MCF 10A (cell line): ENCODE measurements around the gene TSSK1B. TPM values are rescaled to one million over a fixed set of nuclear protein-coding genes. Genes with fewer than 3 reads are reported as not detected.

Source experiments
- BruUV-seq: library from RNA; stranded (reverse); fragments of 400-500 nt; replicated peaks from 2 replicates; lab custom pipeline; 2021; lab: Mats Ljungman, UMichigan
- CTCF ChIA-PET: fragments of 300-600 bp; sonication (Branson Sonifier 250); formaldehyde crosslinking; extraction: SDS; loops from one replicate; lab custom pipeline; 2021; ENCODE audit warnings: antibody characterized with exemption, inconsistent platforms; lab: Yijun Ruan, JAX
- POLR2A ChIA-PET: fragments of 300-600, 350-650 bp; sonication (Branson Sonifier 250); formaldehyde crosslinking; extraction: SDS; loops from one replicate; lab custom pipeline; 2020; ENCODE audit warnings: antibody characterized with exemption, inconsistent platforms; lab: Yijun Ruan, JAX
- DNase-seq: peaks from one replicate; pipeline ENCODE4 v3.0.0-alpha.2; 2018; ENCODE audit not compliant: unreplicated experiment
- H3K27ac Mint-ChIP-seq: one replicate; pipeline ENCODE4 v1.8.0; 2022; ENCODE audit warnings: mild to moderate bottlenecking, low read depth, mixed read lengths; ENCODE audit not compliant: unreplicated experiment
- H3K27me3 Mint-ChIP-seq: one replicate; pipeline ENCODE4 v1.8.0; 2022; ENCODE audit warnings: mixed read lengths; ENCODE audit not compliant: insufficient read depth, unreplicated experiment
- H3K36me3 Mint-ChIP-seq: one replicate; pipeline ENCODE4 v1.8.0; 2022; ENCODE audit warnings: mild to moderate bottlenecking, moderate library complexity, mixed read lengths; ENCODE audit not compliant: insufficient read depth, unreplicated experiment
- H3K4me1 Mint-ChIP-seq: one replicate; pipeline ENCODE4 v1.8.0; 2022; ENCODE audit warnings: mixed read lengths; ENCODE audit not compliant: insufficient read depth, unreplicated experiment
- H3K4me3 Mint-ChIP-seq: one replicate; pipeline ENCODE4 v1.8.0; 2022; ENCODE audit warnings: mild to moderate bottlenecking, moderate library complexity, mixed read lengths; ENCODE audit not compliant: unreplicated experiment
- H3K9me3 Mint-ChIP-seq: one replicate; pipeline ENCODE4 v1.8.0; 2022; ENCODE audit warnings: mixed read lengths; ENCODE audit not compliant: unreplicated experiment
- intact Hi-C: fragments of 100-400 bp; cut with micrococcal nuclease; formaldehyde crosslinking; loops from 2 replicates; pipeline ENCODE4 v1.14.1; 2022
- total RNA-seq: library from RNA; stranded (reverse); gene quantifications from 2 replicates; pipeline ENCODE4 v1.2.3, GENCODE V29; 2022
- TF ChIP-seq, protein P1 (sequence below): fragments of 200-600 bp; IDR thresholded peaks from one replicate; pipeline ENCODE4 v1.8.0; 2022; ENCODE audit warnings: antibody characterized with exemption, mild to moderate bottlenecking; ENCODE audit not compliant: unreplicated experiment

The TSSK1B gene
- total RNA-seq, 1 experiment from 2014 or later, result 0.35 TPM

DNA sequence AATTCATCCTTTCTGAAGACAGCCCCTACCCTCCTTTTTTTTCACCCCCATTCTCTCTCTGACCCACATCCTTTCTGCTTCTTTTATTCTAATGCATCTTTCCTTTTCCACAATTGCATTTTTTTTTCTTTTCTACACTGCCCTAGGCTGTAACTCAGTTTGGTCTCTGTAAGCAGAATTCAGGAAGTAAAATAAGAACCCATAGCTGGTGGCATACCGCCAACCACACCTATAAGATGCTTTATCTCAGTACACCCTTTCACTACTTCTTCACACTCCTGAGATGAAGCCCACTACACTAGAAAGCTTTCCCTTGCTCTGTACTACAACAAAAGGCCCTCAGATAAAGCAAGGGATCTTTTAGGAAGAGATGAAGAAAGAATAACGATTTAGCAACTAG lies 16.1 kb upstream of the TSSK1B start:
- intact Hi-C loops, result no loop called here
- Mint-ChIP-seq H3K36me3 (no peaks in the 10 kb centered on the region), H3K4me3 (no peak overlapping the region), H3K9me3 (no peaks in the 10 kb centered on the region), H3K4me1 (peaks cover 17% of the 10 kb centered on the region), H3K27me3 (no peaks in the 10 kb centered on the region), H3K27ac (no peak overlapping the region)
- BruUV-seq, result no TSS peak
- ChIA-PET POLR2A (no interaction called here), CTCF (no interaction called here)
- no peak for DNase-seq
- TF ChIP-seq, protein P1, sequence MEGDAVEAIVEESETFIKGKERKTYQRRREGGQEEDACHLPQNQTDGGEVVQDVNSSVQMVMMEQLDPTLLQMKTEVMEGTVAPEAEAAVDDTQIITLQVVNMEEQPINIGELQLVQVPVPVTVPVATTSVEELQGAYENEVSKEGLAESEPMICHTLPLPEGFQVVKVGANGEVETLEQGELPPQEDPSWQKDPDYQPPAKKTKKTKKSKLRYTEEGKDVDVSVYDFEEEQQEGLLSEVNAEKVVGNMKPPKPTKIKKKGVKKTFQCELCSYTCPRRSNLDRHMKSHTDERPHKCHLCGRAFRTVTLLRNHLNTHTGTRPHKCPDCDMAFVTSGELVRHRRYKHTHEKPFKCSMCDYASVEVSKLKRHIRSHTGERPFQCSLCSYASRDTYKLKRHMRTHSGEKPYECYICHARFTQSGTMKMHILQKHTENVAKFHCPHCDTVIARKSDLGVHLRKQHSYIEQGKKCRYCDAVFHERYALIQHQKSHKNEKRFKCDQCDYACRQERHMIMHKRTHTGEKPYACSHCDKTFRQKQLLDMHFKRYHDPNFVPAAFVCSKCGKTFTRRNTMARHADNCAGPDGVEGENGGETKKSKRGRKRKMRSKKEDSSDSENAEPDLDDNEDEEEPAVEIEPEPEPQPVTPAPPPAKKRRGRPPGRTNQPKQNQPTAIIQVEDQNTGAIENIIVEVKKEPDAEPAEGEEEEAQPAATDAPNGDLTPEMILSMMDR, result no peak

DNA sequence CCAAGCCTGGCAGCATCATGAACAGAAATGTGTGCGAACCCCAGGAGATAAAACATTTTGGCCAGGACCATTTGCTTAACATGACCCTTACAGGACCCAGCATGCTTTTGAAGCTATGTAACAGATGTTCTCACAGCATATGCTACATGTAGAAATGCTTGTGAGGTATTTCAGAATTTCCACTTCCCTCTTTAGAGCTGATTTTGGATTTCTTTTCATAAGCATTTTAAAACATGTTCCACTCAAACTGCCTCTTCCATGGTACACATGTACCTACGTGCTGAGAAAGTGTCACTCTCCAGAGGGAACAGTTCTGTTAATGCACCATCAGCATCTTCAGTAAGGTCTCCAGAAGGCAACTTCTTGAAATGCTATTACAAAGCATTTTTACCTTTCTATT lies 15.7 kb upstream of the TSSK1B start:
- ChIA-PET POLR2A (no interaction called here), CTCF (no interaction called here)
- Mint-ChIP-seq H3K4me1 (peaks cover 17% of the 10 kb centered on the region), H3K27me3 (no peaks in the 10 kb centered on the region), H3K27ac (no peak overlapping the region), H3K36me3 (no peaks in the 10 kb centered on the region), H3K4me3 (no peak overlapping the region), H3K9me3 (no peaks in the 10 kb centered on the region)
- no TSS peak for BruUV-seq
- no peak for DNase-seq
- intact Hi-C loops, result no loop called here
- TF ChIP-seq, protein P1, result no peak

DNA sequence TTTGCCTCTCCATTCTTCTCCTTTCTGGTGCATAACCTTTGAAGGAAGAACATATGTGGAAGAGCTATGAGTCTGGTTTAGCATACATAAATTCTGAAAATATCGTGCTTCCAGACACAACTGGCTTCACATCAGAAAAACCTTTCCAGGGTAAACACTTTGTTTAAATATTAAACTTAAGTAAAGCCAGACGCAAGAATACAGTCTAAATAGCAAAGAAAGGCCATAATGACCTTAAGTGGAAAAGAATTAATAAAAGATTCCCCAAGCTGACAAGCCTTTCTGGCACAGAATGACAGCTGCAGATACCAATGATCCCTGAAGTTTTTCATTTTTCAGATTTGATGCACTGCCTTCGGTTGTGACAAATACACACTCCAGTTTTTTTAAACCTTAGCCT lies 13.5 kb upstream of the TSSK1B start:
- BruUV-seq, result no TSS peak
- CTCF ChIA-PET, result no interaction called here
- no peak overlapping the region for H3K4me3 Mint-ChIP-seq

DNA sequence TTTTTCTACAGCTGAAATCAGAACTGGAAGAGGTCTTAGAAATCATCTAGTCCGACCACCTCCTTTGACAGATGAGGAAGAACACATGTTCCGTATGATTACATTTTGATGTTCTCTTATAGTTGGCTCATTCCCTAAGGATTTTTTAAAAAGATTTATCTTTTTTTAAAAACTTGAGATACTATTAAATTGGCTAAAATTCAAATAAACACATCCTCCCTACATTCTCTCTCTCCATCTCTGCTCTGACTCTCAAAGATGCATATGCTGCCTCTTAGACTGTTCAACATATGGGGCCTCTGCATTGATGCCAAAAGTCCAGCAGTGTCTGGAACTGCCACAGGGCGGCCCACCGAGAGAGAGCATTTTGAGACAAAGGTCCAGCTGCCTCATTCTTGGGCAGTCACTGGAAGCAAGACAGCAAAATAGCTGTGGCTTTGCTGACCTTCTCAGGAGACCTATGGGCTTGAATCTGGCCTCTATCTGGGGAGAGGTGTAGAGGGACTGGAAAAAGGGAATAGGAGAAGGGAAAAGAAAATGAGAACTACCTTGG lies 12.8 kb upstream of the TSSK1B start:
- Mint-ChIP-seq H3K4me1 (peaks cover 17% of the 10 kb centered on the region), H3K36me3 (peaks cover 7% of the 10 kb centered on the region), H3K27me3 (no peaks in the 10 kb centered on the region), H3K4me3 (no peak overlapping the region), H3K27ac (no peak overlapping the region), H3K9me3 (peaks cover 13% of the 10 kb centered on the region)
- POLR2A ChIA-PET, result no interaction called here
- TF ChIP-seq, protein P1, result no peak
- no peak for DNase-seq
- CTCF ChIA-PET, result no interaction called here
- no TSS peak for BruUV-seq
- intact Hi-C loops, result no loop called here

More for the DNA sequence above, 13.5 kb upstream of the TSSK1B start:
- intact Hi-C loops, result no loop called here
- Mint-ChIP-seq H3K9me3 (peaks cover 9% of the 10 kb centered on the region), H3K36me3 (peaks cover 7% of the 10 kb centered on the region), H3K27me3 (no peaks in the 10 kb centered on the region), H3K27ac (no peak overlapping the region), H3K4me1 (peaks cover 17% of the 10 kb centered on the region)
- TF ChIP-seq, protein P1, result no peak
- POLR2A ChIA-PET, result no interaction called here
- DNase-seq, result no peak
